Stomach (tissue), 9 donors: ENCODE measurements around the gene RFX4. TPM values are rescaled to one million over a fixed set of nuclear protein-coding genes. Genes with fewer than 3 reads are reported as not detected.

Experiments used
- DNase-seq, 2 donors: peaks; one replicate each; pipeline versions ENCODE4 v3.0.0 to v3.0.0-alpha.2; 2013 to 2019
- H3K27ac ChIP-seq, 5 donors: fragments of 200-600 bp in 4 of 5; sonication (generic) in 4 of 5; one replicate each; pipeline ENCODE4 v1.5.1; 2013 to 2019; ENCODE audit warnings: mild to moderate bottlenecking in 1 of 5, moderate library complexity in 1 of 5
- H3K27me3 ChIP-seq, 3 donors: fragments of 200-600 bp; sonication (generic); one replicate each; pipeline ENCODE4 v1.5.1; 2017 to 2019; ENCODE audit warnings: mixed run types in 1 of 3
- H3K36me3 ChIP-seq, 4 donors: fragments of 200-600 bp; sonication (generic); 1 replicate in 3 of 4; 2 replicates in 1 of 4; pipeline ENCODE4 v1.5.1; 2016 to 2019
- H3K4me1 ChIP-seq, 4 donors: fragments of 200-600 bp; sonication (generic); one replicate each; pipeline ENCODE4 v1.5.1; 2016 to 2019
- H3K4me3 ChIP-seq, 4 donors: fragments of 200-600 bp; sonication (generic) in 3 of 4; one replicate each; pipeline ENCODE4 v1.5.1; 2016 to 2019; ENCODE audit warnings: mild to moderate bottlenecking in 1 of 4
- H3K9me3 ChIP-seq, 4 donors: fragments of 200-600 bp; sonication (generic); one replicate each; pipeline ENCODE4 v1.5.1; 2016 to 2019
- CTCF ChIP-seq, 7 experiments: fragments of 450-650 bp in 4 of 7; fragments of 200-600 bp in 3 of 7; sonication (generic) in 3 of 7; IDR thresholded peaks; one replicate each; pipeline ENCODE4 v1.5.1; 2016 to 2019; ENCODE audit warnings: antibody characterized with exemption in 7 of 7, control low read depth in 2 of 7, mild to moderate bottlenecking in 1 of 7
- EP300 ChIP-seq: sonication (generic); formaldehyde crosslinking; IDR thresholded peaks from one replicate; pipeline ENCODE4 v1.6.1; 2017; ENCODE audit warnings: antibody characterized with exemption
- POLR2A ChIP-seq, 4 donors: fragments of 450-650 bp; IDR thresholded peaks; one replicate each; pipeline ENCODE4 v1.6.1; 2016; ENCODE audit warnings: antibody characterized with exemption in 4 of 4, control low read depth in 2 of 4, mild to moderate bottlenecking in 1 of 4, moderate library complexity in 1 of 4
- POLR2AphosphoS5 ChIP-seq, 3 donors: sonication (generic); formaldehyde crosslinking; IDR thresholded peaks; one replicate each; pipeline ENCODE4 v1.6.1; 2016; ENCODE audit warnings: antibody characterized with exemption in 3 of 3
- WGBS, 5 donors: extraction: QIAGEN DNeasy Blood & Tissue Kit in 3 of 5; methylation state at CpG; one replicate each; pipeline versions ENCODE4 v1.1.5 to v1.1.7; 2013 to 2018; 5-methylcytosine and 5-hydroxymethylcytosine counted together
- intact Hi-C: fragments of 100-400 bp; cut with DNase I; formaldehyde crosslinking; loops from one replicate; pipeline ENCODE4 v1.15.1; 2023; ENCODE audit warnings: low total_unique reads
- polyA plus RNA-seq, 3 donors: library from polyadenylated mRNA; stranded (reverse); fragments of 200-250 nt; gene quantifications; one replicate each; pipeline ENCODE4 v1.2.3, GENCODE V29; 2013
- total RNA-seq, 5 donors: library from RNA; depleted of rRNA; stranded (reverse); fragments of >200 nt; gene quantifications; one replicate each; pipeline versions ENCODE4 v1.1.0 to v1.2.3, GENCODE V29; 2014 to 2016
- donor health status: healthy with polysubstance abuse.
- donor health status: Bipolar disorder and iron deficiency.
- donor health status: healthy.

Gene RFX4
- total and polyA plus RNA-seq, 8 donors: not detected

- WGBS, 5 donors: 56 to 68% (median 60%) methylated on average over 9 of the region's 9 CpGs
- no peak for DNase-seq
- no peaks in the 10 kb centered on the region for H3K36me3 ChIP-seq
- H3K4me1 ChIP-seq: no peaks in the 10 kb centered on the region
- H3K27ac ChIP-seq: no peak overlapping the region
- intact Hi-C loops: no loop called here
- H3K27me3 ChIP-seq: peaks cover 0 to 22% (median 0%) of the 10 kb centered on the region in 3 donors
- H3K4me3 ChIP-seq: no peak overlapping the region
- no peak for TF ChIP-seq CTCF (IDR thresholded peaks at IDR 0.05)
- no peak for TF ChIP-seq POLR2AphosphoS5 (IDR thresholded peaks at IDR 0.05)
- TF ChIP-seq EP300: no peak
- TF ChIP-seq POLR2A (IDR thresholded peaks at IDR 0.05): no peak
- peaks cover 0 to 22% (median 11%) of the 10 kb centered on the region in 4 donors for H3K9me3 ChIP-seq
Observed at GRCh38 chr12:106564678-106565329, 18.0 kb upstream of the RFX4 start.

- no peaks in the 10 kb centered on the region for H3K4me1 ChIP-seq
- intact Hi-C loops: no loop called here
- no peak for DNase-seq
- peaks cover 0 to 22% (median 0%) of the 10 kb centered on the region in 3 donors for H3K27me3 ChIP-seq
- WGBS, 5 donors: 66 to 83% (median 74%) methylated on average over 3 of the region's 3 CpGs
- no peak overlapping the region for H3K27ac ChIP-seq
- TF ChIP-seq POLR2A (IDR thresholded peaks at IDR 0.05): no peak
- peaks cover 0 to 4% (median 0%) of the 10 kb centered on the region in 4 donors for H3K9me3 ChIP-seq
- H3K4me3 ChIP-seq: no peak overlapping the region
- no peaks in the 10 kb centered on the region for H3K36me3 ChIP-seq
Observed at GRCh38 chr12:106566771-106567170, 16.0 kb upstream of the RFX4 start.

- no peaks in the 10 kb centered on the region for H3K36me3 ChIP-seq
- no peak for TF ChIP-seq POLR2AphosphoS5 (IDR thresholded peaks at IDR 0.05)
- no peak for TF ChIP-seq CTCF (IDR thresholded peaks at IDR 0.05)
- TF ChIP-seq POLR2A (IDR thresholded peaks at IDR 0.05): no peak
- TF ChIP-seq EP300: no peak
- H3K27me3 ChIP-seq: peaks cover 0 to 14% (median 0%) of the 10 kb centered on the region in 3 donors
- H3K4me3 ChIP-seq: no peak overlapping the region
- no peaks in the 10 kb centered on the region for H3K4me1 ChIP-seq
- intact Hi-C loops: no loop called here
- H3K9me3 ChIP-seq: no peaks in the 10 kb centered on the region
- DNase-seq: no peak
- no peak overlapping the region for H3K27ac ChIP-seq
Observed at GRCh38 chr12:106573239-106573638, 9.6 kb upstream of the RFX4 start.

GRCh38 chr12:106576848-106577247, 6.0 kb upstream of the RFX4 start:
- DNase-seq: no peak
- no peaks in the 10 kb centered on the region for H3K9me3 ChIP-seq
- intact Hi-C loops: no loop called here
- peaks cover 19 to 51% (median 30%) of the 10 kb centered on the region in 3 donors for H3K27me3 ChIP-seq
- H3K4me3 ChIP-seq: no peak overlapping the region
- WGBS, 5 donors: 84 to 90% (median 87%) methylated on average over 2 of the region's 2 CpGs
- H3K27ac ChIP-seq: no peak overlapping the region
- TF ChIP-seq POLR2A (IDR thresholded peaks at IDR 0.05) (no peak), CTCF (IDR thresholded peaks at IDR 0.05) (no peak), EP300 (no peak), POLR2AphosphoS5 (IDR thresholded peaks at IDR 0.05) (no peak)
- no peaks in the 10 kb centered on the region for H3K36me3 ChIP-seq
- peaks cover 12 to 16% (median 13%) of the 10 kb centered on the region in 4 donors for H3K4me1 ChIP-seq
